Stomach (tissue), 4 donors: ENCODE results near the gene FBXL14.

ENCODE experiments used
- CTCF ChIP-seq, 7 experiments: fragments of 450-650 bp in 4 of 7; fragments of 200-600 bp in 3 of 7; sonication (generic) in 3 of 7; IDR thresholded peaks; one replicate each; pipeline ENCODE4 v1.5.1; 2016 to 2019; ENCODE audit warnings: antibody characterized with exemption in 7 of 7, control low read depth in 2 of 7, mild to moderate bottlenecking in 1 of 7
- EP300 ChIP-seq: sonication (generic); formaldehyde crosslinking; IDR thresholded peaks from one replicate; pipeline ENCODE4 v1.6.1; 2017; ENCODE audit warnings: antibody characterized with exemption

GRCh38 chr12:1551496-1551895, 42.9 kb downstream of the FBXL14 start:
- TF ChIP-seq EP300, result no peak
- TF ChIP-seq CTCF (IDR thresholded peaks at IDR 0.05), result no peak
